AG04449 (cell line): ENCODE results near the gene POLR2I.

Experiments
- CTCF ChIA-PET: fragments of 350-600 bp; formaldehyde crosslinking; extraction: SDS; loops from one replicate; lab custom pipeline; 2021; ENCODE audit warnings: antibody characterized with exemption; lab: Yijun Ruan, JAX
- POLR2A ChIA-PET: fragments of 400-600, 350-600 bp; formaldehyde crosslinking; extraction: SDS; loops from one replicate; lab custom pipeline; 2020; ENCODE audit warnings: antibody characterized with exemption, inconsistent platforms; lab: Yijun Ruan, JAX
- DNase-seq: peaks from one replicate; pipeline ENCODE4 v3.0.0-alpha.2; 2010; ENCODE audit warnings: low read depth, low spot score
- H3K4me3 ChIP-seq: 2 replicates; pipeline ENCODE4 v1.5.1; 2011; ENCODE audit warnings: low read depth, mild to moderate bottlenecking, control low read depth, low read length
- TF ChIP-seq, protein P1 (sequence below): IDR thresholded peaks from one replicate; pipeline ENCODE4 v1.5.1; 2011; ENCODE audit warnings: mild to moderate bottlenecking, moderate library complexity, low read length, control low read depth, inconsistent platforms; ENCODE audit not compliant: insufficient read depth; ENCODE audit errors: missing control alignments

Gene POLR2I

DNA sequence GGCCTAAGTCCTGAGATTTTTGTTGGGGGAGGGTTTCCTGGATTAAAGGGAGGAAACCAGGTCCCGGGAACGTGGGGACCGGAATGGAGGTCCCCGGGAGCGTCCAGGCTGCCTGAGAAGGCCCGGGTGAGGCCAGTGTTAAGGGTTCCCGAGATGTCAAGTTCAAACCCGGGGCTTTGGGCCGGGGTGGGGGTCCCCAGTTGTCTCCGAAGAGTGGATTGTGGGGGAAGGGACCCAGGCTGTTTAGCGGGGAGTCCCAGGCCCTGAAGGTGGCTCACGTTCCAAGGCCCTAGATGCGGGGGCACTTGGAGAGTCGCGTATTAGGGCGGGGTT lies 37.3 kb upstream of the POLR2I start:
- CTCF ChIA-PET: no interaction called here
- DNase-seq: no peak
- POLR2A ChIA-PET: no interaction called here
- H3K4me3 ChIP-seq: peak overlapping the region; percentile 27
- TF ChIP-seq, protein P1, sequence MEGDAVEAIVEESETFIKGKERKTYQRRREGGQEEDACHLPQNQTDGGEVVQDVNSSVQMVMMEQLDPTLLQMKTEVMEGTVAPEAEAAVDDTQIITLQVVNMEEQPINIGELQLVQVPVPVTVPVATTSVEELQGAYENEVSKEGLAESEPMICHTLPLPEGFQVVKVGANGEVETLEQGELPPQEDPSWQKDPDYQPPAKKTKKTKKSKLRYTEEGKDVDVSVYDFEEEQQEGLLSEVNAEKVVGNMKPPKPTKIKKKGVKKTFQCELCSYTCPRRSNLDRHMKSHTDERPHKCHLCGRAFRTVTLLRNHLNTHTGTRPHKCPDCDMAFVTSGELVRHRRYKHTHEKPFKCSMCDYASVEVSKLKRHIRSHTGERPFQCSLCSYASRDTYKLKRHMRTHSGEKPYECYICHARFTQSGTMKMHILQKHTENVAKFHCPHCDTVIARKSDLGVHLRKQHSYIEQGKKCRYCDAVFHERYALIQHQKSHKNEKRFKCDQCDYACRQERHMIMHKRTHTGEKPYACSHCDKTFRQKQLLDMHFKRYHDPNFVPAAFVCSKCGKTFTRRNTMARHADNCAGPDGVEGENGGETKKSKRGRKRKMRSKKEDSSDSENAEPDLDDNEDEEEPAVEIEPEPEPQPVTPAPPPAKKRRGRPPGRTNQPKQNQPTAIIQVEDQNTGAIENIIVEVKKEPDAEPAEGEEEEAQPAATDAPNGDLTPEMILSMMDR: no peak

DNA sequence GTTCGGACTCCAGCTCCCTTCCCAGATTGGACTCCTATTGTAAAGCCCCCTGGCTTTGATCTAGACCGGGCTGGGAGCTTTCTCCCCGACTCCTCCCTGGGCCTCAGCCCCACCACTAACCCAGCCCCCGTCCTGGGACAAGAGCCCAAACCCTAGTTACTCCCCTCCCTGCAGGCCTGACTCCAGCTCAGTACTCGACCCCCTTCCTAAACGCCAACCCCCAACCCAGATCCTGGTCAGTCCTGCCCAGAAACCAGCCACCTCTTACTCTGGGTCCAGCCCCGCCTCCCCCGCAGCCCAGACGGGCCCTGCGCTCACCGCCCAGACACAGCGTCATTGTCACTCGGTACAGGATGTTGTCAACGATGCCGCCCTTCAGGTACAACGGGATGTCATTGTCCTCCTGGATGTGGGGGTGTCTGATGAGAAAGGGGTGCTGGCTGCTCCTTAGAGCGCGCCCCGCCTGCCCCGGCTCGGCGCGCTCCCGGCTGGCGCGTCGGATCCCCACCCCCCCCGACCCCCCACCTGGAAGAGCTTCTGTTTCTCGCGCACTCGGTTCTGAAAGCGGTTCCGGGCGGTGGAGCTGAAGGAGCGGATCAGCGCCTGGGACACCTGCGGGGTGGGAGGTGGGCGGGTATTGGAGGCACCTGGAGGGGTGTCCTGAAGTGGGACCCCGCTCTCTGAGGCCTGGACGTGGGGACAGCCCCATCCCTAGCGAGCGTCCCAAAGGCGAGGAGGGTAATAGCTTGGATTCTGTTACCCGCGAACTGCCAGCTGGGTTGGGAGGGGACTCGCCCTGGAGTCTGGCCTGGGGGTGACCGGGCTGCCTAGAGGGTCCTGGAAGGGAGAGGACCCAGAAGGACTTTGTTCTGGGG lies 36.7 kb upstream of the POLR2I start:
- peak overlapping the region; percentile 12; the same call in 1 of the 2 replicates for H3K4me3 ChIP-seq
- TF ChIP-seq, protein P1: no peak
- ChIA-PET CTCF (interaction anchor here (0.8 to 1.7 kb wide), 4 partner anchors 19 to 28 kb away, joined by 3 to 6 read pairs (median 5); no protein-coding TSS in a partner anchor), POLR2A (interaction anchor here (0.7 kb wide), 1 partner anchor 15 kb away, joined by 3 read pairs; no protein-coding TSS in a partner anchor)
- DNase-seq: no peak

DNA sequence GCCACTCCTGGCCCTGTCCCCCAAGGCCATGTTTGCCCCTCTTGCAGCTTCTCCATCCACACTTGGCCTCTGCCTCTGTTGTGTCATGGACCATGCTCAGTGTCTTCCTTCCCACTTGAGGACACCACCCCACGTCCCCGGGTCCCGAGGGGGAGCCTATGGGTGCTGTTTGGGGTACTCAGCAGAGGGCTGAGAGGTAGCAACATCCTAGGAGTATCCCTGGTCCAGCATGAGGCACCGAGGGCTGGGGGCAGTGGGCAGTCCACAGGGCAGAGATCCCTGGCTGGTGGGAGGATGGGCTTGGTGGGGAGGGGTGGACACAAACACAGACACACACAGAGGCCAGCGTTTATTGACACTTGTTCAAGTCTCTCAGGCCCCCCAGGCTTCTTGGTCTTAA lies 35.9 kb upstream of the POLR2I start:
- H3K4me3 ChIP-seq: no peak overlapping the region
- ChIA-PET CTCF (interaction anchor here (0.8 to 1.7 kb wide), 4 partner anchors 19 to 28 kb away, joined by 3 to 6 read pairs (median 5); no protein-coding TSS in a partner anchor), POLR2A (interaction anchor here (0.7 to 1.1 kb wide), 2 partner anchors 11 to 16 kb away, joined by 3 read pairs; no protein-coding TSS in a partner anchor)
- DNase-seq: no peak
- TF ChIP-seq, protein P1: no peak

DNA sequence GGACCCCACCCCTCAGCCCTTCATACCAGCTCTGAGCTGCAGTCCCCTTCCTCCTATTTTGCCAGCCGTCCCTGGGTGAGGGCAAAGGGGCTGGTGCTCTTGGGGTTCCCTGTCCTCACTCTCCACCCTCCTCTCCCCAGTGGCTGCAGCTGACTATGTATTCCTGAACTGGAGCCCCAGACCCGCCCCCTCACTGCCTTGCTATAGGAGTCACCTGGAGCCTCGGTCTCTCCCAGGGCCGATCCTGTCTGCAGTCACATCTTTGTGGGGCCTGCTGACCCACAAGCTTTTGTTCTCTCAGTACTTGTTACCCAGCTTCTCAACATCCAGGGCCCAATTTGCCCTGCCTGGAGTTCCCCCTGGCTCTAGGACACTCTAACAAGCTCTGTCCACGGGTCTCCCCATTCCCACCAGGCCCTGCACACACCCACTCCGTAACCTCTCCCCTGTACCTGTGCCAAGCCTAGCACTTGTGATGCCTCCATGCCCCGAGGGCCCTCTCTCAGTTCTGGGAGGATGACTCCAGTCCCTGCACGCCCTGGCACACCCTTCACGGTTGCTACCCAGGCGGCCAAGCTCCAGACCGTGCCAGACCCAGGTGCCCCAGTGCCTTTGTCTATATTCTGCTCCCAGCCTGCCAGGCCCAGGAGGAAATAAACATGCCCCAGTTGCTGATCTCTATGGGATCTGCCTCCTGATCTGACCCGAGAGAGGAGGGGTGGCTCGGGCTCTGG lies 35.2 kb upstream of the POLR2I start:
- ChIA-PET POLR2A (interaction anchor here (1.1 kb wide), 1 partner anchor 10 kb away, joined by 3 read pairs; no protein-coding TSS in a partner anchor), CTCF (interaction anchor here (1.7 kb wide), 1 partner anchor 23 kb away, joined by 6 read pairs; no protein-coding TSS in a partner anchor)
- TF ChIP-seq, protein P1: no peak
- no peak for DNase-seq
- H3K4me3 ChIP-seq: no peak overlapping the region

DNA sequence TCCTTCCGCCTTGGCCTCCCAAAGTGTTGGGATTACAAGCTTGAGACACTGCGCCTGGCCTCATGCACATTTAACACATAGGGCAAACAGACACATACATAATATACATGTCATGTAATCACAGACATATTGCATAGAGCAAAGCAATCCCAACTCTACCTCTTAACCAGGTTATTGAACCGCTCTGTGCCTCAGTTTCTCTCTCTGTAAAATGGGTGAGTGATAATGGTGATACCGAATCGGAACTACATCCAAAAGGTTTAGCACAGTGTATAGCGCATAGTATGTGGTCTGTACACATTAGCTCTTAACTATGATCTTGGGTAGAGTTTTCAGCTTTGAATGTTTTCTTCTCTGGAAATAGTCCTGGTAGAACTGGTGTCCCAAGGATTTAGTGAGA lies 29.9 kb upstream of the POLR2I start:
- TF ChIP-seq, protein P1: no peak
- no peak for DNase-seq
- POLR2A ChIA-PET: interaction anchor here (1.0 to 1.2 kb wide), 2 partner anchors 9 to 18 kb away, joined by 3 to 4 read pairs; no protein-coding TSS in a partner anchor
- CTCF ChIA-PET: interaction anchor here (0.7 to 1.4 kb wide), 3 partner anchors 9 to 25 kb away, joined by 3 to 4 read pairs (median 4); no protein-coding TSS in a partner anchor
- no peak overlapping the region for H3K4me3 ChIP-seq

DNA sequence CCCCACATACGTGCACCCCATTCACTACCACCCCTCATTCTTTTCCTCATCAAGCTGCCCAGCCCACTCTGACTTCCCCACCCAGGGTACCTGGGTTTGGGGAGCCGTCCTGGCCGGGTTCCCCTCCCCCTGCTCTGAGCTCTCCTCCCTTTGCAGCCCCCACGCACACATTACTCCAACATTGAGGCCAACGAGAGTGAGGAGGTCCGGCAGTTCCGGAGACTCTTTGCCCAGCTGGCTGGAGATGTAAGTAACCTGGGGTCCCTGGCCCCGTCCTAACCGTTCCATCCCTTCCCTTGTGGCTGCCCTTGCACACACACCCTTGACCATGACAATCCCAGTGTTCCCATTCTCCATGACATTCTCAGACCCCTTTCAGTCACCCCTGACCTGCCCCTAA lies 27.8 kb upstream of the POLR2I start:
- DNase-seq: no peak
- ChIA-PET POLR2A (no interaction called here), CTCF (no interaction called here)
- no peak overlapping the region for H3K4me3 ChIP-seq
- TF ChIP-seq, protein P1: no peak
